GM12801 (cell line): ENCODE results near the gene PRKCSH.

Source experiments
- TF ChIP-seq, protein P1 (sequence below): IDR thresholded peaks from one replicate; pipeline ENCODE4 v1.5.1; 2011; ENCODE audit warnings: control low read depth; ENCODE audit not compliant: insufficient read length; ENCODE audit errors: extremely low read depth

Gene PRKCSH

DNA sequence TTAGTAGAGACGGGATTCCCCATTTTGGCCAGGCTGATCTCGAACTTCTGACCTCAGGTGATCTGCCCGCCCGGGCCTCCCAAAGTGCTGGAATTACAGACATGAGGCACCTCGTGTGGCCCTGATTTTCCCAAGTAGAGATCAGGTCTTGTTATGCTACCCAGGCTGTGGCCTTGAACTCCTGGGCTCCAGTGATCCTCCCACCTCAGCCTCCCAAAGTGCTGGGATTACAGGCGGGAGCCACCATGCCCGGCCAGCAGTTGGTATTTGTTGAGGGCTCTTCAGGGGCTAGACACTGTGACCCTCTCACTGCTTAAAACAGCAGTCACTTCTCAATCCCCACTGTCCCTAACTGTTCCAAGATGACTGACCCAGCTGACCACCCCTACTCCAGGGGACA lies 53.9 kb downstream of the PRKCSH start:
- TF ChIP-seq, protein P1, sequence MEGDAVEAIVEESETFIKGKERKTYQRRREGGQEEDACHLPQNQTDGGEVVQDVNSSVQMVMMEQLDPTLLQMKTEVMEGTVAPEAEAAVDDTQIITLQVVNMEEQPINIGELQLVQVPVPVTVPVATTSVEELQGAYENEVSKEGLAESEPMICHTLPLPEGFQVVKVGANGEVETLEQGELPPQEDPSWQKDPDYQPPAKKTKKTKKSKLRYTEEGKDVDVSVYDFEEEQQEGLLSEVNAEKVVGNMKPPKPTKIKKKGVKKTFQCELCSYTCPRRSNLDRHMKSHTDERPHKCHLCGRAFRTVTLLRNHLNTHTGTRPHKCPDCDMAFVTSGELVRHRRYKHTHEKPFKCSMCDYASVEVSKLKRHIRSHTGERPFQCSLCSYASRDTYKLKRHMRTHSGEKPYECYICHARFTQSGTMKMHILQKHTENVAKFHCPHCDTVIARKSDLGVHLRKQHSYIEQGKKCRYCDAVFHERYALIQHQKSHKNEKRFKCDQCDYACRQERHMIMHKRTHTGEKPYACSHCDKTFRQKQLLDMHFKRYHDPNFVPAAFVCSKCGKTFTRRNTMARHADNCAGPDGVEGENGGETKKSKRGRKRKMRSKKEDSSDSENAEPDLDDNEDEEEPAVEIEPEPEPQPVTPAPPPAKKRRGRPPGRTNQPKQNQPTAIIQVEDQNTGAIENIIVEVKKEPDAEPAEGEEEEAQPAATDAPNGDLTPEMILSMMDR, result no peak

GRCh38 chr19:11494634-11495285 lies 59.3 kb downstream of the PRKCSH start:
- TF ChIP-seq, protein P1, result no peak

DNA sequence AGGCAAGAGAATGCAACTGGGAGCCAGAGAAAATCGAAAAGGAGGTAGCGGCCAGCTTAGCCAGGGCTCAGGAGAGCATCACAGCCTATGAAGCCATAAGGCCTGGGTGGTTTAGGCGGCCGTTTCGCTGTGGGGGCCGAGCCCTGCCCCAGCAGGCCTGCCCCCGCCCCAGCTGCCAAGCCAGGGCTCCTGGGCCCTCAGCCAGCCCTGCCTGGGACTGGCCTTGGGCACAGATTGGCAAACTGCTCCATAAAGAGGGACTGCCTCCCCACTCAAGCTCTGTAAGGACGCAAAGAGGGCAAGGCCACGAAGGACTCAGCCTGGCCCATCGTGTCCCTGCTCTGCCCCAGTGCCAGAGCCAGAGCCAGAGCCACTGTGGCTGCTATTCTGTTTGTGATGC lies 60.0 kb downstream of the PRKCSH start:
- TF ChIP-seq, protein P1, result no peak

GRCh38 chr19:11495885-11496284 lies 60.5 kb downstream of the PRKCSH start:
- TF ChIP-seq, protein P1, result no peak

GRCh38 chr19:11496391-11497163 lies 61.1 kb downstream of the PRKCSH start:
- TF ChIP-seq, protein P1, result no peak

GRCh38 chr19:11499220-11499726 lies 63.8 kb downstream of the PRKCSH start:
- TF ChIP-seq, protein P1, result no peak

GRCh38 chr19:11499890-11500420 lies 64.5 kb downstream of the PRKCSH start:
- TF ChIP-seq, protein P1, result no peak
